Ammon's horn (tissue), 1 donor: Measurements from ENCODE around the gene HSPB6.

ENCODE experiments used
- DNase-seq: peaks from one replicate; pipeline ENCODE4 v3.0.0-alpha.2; 2016; ENCODE audit warnings: low spot score

Gene HSPB6

DNA sequence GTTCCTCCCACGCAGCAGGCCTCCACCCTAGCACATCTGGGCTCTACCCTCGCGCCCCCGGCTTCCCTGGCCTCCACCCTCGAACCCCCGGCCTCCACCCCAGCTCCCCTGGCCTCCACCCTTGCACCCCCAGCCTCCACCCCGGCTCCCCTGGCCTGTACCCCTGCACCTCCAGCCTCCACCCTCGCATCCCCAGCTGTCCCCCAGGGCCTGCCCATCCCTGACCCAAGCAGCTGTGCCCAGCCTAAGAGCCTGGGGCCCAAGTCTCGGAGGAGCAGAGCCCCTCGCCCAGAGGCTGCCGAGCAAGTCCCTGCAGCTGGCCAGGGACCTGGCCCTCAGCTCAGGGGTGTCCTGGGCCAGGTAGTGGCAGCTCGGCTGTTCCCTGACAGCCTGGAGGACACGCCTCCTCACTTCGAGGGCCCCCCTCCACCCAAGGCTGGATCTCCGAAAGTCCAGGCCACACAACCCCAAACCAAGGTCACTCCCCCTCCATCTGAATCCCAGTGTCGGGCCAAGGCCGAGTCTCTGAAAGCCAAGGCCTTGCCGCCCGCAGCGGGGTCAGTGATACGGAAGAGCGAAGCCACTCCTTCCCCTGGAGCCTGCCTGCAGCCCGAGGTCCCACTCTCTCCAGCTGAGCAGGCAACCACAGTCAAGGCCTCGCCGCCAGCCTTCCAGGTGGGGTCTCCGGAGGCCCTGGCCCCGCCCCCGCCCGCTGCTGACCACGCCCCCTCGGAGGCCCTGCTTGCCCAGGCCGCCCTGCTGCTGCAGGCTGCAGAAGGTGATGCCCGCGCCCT is 10.7 kb upstream of the HSPB6 start:
- no peak for DNase-seq

GRCh38 chr19:35766571-35767104 is 9.8 kb upstream of the HSPB6 start:
- no peak for DNase-seq

GRCh38 chr19:35764432-35765315 is 7.8 kb upstream of the HSPB6 start:
- no peak for DNase-seq

DNA sequence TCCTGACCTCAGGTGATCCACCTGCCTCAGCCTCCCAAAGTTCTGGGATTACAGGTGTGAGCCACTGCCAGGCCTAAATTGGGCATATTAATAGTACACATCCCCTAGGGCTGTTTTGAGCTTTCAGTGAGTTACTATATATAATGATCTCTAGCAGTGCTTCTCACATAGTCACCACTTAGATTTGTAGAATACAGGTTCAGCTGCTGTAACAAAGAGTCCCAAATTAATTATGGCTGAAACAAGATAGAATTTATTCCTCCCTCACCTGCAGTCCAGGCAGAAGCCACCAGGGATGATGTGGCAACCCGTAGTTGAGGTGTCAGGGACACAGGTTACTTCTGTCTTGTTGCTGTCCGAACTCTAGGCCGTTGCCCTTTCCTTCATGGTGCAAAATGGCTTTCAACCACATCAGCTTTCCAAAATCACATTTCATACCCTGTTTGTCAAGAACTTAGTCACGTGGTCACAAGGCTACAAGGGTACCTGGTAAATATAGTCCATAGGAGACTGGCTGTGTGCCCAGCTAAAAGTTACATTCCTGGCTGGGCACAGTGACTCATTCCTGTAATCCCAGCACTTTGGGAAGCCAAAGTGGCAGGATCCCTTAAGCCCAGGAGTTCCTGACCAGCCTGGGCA is 4.0 kb upstream of the HSPB6 start:
- DNase-seq: no peak

DNA sequence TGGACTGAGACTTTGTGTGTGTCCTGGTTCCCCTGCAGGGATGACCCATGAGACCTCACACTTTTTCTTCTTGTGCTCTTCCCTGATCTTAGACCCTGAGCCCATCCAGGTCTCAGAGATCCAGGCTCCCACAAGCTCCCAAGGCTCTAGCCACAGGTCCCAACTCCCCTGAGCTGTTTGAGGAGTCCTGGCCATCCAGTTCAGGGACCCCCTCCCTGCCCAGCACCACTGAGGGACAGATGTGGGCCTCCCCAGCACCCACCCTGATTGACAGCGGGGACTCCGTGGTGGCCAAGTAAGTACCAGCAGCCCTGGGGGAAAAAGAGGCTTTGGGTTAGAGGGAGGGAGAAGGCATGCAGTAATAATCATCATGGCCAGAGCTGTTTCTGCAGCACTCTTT is 2.9 kb upstream of the HSPB6 start:
- DNase-seq: no peak

DNA sequence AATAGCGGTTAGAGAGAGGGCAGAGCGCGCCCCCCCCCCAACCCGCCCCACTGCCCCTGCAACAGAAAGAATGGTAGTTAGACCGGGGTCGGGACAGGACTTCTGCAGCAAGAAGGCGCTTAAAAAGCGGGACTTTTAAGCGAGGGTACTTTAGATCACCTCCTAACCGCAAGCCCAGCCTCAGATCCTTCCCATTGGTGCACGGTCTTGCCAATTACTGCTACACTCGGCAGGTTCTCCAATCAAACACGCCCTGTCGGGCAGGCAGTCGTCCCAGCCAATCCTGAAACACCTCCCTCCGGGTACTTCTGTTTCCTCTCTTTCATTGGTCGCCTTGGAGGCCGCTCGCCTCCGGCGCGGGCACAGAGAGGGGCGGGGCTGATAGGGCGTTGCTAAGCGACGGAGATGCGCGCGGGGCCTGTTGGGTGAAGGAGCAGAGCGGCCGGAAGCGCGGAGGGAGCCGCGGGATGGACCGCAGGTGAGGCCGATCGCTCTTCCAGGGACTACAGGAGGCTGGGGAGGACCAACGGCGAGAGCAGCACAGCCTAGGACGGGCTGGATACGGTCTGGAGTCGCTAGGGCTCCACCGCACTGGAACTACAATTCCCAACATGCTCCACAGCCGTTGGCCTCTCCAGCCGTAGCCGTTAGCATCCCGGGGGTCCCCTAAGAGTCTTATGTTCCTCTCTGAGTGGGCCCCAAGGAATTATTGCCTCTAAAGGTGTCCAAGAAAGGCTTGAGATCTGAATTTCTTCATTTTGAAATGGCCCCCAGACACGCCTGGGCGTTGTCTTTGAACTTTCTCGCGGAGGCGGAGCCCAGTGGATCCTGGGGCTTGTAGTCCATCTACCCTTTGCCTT is 1.1 kb upstream of the HSPB6 start, which contains the start of gene PROSER3:
PROSER3 (plus strand) TSS at position 428 of the 860 bp plus-strand sequence; CDS start at position 468, 40 bp downstream.
- peak; percentile 99 for DNase-seq

GRCh38 chr19:35757231-35757748 is 461 bp upstream of the HSPB6 start:
- DNase-seq: no peak

DNA sequence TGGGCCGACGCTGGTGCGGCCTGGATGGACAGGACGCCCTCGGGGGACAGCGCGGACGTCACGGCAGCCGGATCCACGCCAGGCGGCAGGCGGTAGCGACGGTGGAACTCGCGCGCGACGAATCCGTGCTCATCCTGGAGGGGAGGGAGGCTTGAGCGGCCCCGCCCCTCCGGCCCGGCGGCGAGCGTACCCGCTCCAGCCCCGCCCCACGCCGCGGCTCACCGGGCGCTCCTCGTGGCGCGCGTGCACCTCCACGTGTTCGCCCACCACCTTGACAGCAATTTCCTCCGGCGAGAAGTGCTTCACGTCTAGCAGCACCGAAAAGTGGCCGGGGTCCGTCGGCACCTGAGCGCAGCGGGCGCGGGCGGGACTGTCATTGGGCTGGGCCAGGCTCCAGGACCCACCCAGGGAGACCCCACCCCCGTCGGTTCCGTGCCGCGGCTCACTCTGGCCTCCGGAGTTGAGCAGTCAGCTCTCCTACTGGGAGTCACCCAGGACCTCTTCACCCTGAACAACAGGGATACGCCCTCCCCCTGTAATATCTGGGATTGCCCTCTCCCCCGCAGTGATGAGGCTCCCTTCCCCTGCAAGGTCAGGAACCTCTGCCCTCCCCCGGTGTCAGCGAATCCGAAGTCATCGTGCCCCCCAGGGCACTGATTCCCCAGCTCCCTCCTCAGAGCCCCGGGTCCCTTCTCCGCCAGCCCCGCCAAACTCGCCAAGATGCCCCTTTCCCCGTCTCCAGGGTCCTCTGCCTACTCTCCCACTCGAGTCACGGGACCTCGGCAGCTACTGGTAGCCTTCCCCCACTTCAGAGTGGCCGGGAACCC is 1.1 kb downstream of the HSPB6 start:
- DNase-seq: no peak

DNA sequence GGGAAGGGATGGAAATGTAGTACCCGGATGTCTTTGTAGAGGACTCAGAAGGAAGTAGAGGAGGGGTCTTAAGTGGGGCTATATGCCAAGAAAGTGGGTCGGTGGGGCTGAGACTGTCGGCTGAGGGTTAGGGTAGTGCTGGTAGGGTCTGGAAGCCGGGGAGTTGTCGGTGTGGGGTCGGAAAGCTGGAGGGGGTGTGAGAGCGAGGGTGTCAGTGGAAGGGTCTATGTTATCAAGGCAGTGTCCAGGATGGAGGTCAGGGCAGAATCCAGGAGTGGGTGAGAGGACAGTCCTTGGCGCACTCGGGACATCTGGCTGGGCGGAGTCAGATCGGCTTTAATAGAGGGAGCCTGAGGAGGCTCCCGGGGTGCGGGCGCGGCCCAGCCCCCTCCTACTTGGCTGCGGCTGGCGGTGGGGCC is 1.7 kb downstream of the HSPB6 start:
- DNase-seq: no peak

- no peak for DNase-seq
Measured at GRCh38 chr19:35754370-35755130, 2.3 kb downstream of the HSPB6 start.

DNA sequence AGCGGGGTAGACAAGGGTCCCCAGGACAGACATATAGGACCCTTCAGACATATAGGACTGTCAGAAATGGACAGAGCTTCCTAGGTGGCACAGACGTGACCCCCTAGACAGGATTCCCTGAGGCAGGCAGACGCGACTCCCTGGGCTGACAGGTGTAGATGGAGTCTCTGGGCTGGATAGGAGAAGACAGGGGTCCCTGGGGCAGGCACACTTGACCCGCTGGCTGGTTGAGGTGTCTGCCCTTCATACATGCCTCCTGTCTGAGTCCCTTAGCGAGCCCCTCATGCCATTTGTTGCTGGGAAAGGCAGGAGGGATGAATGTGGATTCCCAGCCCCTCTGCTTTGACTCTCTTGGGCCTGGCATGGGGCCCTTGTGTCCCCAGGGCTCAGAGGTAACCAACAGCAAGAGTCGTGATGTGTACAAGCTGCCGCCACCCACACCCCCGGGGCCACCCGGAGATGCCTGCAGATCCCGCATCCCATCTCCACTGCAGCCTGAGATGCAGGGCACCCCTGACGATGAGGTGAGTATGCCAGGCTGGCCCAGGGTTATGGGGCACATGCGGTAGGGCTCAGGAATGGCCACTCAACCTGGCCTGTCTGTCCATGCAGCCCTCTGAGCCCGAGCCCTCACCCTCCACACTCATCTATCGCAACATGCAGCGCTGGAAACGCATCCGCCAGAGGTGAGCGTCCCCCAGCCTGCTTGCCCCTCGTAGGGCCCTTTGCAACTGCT is 3.0 kb downstream of the HSPB6 start:
- DNase-seq: no peak

DNA sequence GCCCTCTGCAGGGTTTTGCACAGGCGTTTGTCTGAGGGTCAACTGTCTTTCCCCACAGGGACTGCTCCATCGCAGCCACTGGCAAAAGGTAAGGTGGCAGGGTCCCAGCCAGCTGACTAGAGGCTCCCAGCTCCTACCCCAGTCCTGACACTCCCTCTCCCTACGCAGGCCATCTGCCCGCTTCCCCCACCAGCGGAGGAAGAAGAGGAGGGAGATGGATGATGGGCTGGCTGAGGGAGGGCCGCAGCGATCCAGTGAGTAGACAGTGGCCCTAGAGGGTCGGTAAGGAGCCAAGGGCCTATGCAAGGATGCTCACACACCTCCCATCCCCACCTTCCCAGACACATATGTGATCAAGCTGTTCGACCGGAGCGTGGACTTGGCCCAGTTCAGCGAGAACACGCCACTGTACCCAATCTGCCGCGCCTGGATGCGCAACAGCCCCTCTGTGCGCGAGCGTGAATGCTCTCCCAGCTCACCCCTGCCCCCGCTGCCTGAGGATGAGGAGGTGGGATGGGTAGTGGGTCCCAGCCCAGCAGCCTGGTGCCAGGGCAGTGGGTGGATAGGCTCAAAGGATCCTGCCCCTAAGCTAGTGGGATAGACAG is 4.0 kb downstream of the HSPB6 start:
- no peak for DNase-seq

DNA sequence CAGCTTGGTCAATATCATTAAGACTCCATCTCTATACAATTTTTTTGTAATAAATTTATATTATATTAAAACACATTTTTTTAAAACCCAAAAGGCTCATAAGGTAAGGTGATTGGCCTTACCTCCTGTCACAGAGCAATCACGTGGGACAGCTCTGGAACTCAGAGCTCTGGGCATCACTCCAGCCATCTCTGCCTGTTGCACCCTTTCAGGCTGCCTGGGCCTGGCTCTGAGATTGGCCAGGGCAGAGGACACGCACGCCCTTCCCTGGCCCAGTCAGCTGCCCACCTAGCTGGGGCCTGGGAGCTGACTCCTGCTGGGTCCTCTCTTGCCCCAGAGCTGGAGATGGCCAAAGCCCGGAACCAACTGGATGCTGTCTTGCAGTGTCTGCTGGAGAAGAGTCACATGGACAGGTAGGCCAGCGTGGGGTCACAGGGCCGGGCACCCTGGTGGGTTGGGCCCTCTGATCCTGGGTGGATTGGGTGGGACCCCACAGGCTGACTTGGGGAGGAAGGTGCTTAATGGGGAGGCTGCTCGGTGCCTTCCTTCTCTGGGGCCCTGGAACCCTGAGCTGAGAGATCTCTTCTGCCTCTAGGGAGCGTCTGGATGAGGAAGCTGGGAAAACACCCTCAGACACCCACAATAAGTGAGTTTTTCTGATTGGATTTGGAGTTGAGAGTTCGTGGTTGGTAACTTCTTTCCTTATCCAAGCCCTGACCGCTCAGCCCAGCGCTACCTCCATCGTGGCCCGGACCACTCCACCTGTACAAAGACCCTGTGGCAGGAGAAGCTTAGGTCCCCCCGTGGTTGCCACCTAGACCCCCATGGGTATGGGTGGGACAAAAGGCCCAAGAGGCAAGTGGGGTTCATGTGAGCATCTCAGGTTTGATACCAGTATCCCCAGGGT is 4.7 kb downstream of the HSPB6 start:
- no peak for DNase-seq

DNA sequence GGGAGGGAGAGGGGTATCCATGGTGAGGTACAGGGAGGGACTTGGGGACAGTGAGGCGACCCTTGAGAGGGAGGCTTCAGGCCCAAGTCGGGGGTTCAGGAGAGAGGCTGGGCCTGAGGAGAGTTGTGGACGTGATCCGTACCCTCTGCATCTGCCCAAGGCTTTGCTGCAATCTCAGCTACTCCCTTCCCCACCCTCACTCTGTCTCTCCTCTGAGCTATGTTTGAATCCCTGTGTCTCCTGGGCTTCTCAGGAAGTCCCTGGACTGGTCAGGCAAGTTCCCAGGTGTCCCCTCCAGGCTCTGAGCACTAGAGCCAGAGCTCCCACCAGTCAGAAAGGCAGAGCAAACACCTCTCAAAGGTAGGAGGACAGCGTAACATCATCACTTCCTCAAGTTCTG is 6.7 kb downstream of the HSPB6 start:
- DNase-seq: no peak

DNA sequence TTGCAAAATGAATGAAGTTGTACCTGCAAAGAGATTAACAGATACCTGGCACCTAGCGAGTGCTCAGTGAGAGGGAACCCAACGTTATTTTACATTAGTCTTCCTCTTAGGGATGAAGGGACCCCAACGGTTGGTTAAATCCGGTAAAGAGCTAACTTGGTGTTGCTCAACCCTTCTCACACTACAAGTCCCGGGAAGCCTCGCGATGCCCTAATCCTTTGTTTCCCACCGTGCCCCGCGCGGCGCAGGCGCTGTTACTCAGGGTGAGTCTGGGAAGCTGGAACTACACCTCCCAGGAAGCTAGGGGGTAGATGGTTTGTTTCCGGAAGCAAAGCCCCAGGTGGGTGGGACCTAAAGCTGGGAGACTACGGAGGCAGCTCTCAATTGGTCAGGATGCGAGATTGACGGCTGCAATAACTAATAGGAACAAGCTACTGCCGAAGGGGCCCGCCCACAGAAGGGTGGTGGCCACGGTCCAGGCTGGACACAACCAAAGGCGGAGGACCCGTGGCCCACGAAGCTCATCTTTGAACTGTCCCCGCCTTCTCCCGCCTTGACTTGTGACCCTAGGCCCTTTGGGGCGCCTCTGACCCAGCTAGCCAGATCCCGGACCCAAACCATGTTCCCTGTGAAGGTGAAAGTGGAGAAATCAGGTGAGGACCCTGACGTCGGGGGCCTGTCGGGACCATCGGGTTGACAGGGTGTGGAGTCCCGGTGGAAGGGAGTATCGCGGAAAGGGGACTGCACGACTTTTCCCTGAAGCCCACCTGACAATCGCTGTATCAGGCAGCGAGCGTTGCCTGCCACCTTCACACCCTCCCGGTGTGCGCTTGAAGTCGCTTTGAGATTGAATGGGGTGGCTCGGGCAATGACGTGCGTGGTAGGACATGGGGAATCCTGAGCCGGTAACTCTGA is 8.5 kb downstream of the HSPB6 start, which contains the start of gene LIN37:
LIN37 (plus strand) TSS at position 471 of the 915 bp plus-strand sequence; CDS start at position 620, 149 bp downstream.
- DNase-seq: peak; percentile 100

GRCh38 chr19:35746531-35746930 is 10.3 kb downstream of the HSPB6 start:
- no peak for DNase-seq
